Activated CD4-positive, alpha-beta T cell treated with anti-CD3 and anti-CD28 coated beads, Interleukin-2, amount 10 ng/mL, durations not matched to agents 24 days and 14 days (primary cell): ENCODE data around the gene TOMT. TPM values are rescaled to one million over a fixed set of nuclear protein-coding genes. Genes with fewer than 3 reads are reported as not detected.

Source experiments
- DNase-seq: peaks from one replicate; pipeline ENCODE4 v3.0.0; 2022
- H3K27ac Mint-ChIP-seq: one replicate; pipeline ENCODE4 v1.8.0; 2022; ENCODE audit warnings: mild to moderate bottlenecking, mixed read lengths
- H3K27me3 Mint-ChIP-seq: one replicate; pipeline ENCODE4 v1.8.0; 2022; ENCODE audit warnings: mixed read lengths
- H3K36me3 Mint-ChIP-seq: one replicate; pipeline ENCODE4 v1.8.0; 2022; ENCODE audit warnings: low read depth, mild to moderate bottlenecking, mixed read lengths
- H3K4me1 Mint-ChIP-seq: one replicate; pipeline ENCODE4 v1.8.0; 2021; ENCODE audit warnings: mixed read lengths
- H3K4me3 Mint-ChIP-seq: one replicate; pipeline ENCODE4 v1.8.0; 2022; ENCODE audit warnings: mild to moderate bottlenecking, moderate library complexity, mixed read lengths
- H3K9me3 Mint-ChIP-seq: one replicate; pipeline ENCODE4 v1.8.0; 2021; ENCODE audit warnings: mixed read lengths
- intact Hi-C: fragments of 100-400 bp; cut with micrococcal nuclease; formaldehyde crosslinking; loops from one replicate; pipeline ENCODE4 v1.15.1; 2023
- total RNA-seq: library from RNA; stranded (reverse); gene quantifications from 2 replicates; pipeline ENCODE4 v1.2.3, GENCODE V29; 2022

TOMT gene
- total RNA-seq, result not detected in 2 replicates

DNA sequence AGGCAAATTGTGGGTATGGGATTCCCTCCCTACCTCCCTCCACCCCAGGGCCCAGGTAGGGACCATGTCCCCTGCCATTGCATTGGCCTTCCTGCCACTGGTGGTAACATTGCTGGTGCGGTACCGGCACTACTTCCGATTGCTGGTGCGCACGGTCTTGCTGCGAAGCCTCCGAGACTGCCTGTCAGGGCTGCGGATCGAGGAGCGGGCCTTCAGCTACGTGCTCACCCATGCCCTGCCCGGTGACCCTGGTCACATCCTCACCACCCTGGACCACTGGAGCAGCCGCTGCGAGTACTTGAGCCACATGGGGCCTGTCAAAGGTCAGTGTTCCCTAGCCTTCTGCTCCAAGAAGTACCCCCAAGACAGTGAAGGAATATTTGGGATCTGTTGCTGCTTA is at the start of gene TOMT:
Gene TOMT (plus strand): TSS at position 37 of the 400 bp plus-strand sequence. CDS start 28 bp downstream, at position 65.
- H3K36me3 Mint-ChIP-seq, result peaks cover 21% of the 10 kb centered on the region
- H3K4me3 Mint-ChIP-seq, result no peak within 1 kb of the TSS
- no peak for DNase-seq
- peaks cover 28% of the 10 kb centered on the region for H3K4me1 Mint-ChIP-seq
- H3K27me3 Mint-ChIP-seq, result no peaks in the 10 kb centered on the region
- no peak within 1 kb of the TSS for H3K27ac Mint-ChIP-seq
- no peaks in the 10 kb centered on the region for H3K9me3 Mint-ChIP-seq
- intact Hi-C loops, result no loop called here

DNA sequence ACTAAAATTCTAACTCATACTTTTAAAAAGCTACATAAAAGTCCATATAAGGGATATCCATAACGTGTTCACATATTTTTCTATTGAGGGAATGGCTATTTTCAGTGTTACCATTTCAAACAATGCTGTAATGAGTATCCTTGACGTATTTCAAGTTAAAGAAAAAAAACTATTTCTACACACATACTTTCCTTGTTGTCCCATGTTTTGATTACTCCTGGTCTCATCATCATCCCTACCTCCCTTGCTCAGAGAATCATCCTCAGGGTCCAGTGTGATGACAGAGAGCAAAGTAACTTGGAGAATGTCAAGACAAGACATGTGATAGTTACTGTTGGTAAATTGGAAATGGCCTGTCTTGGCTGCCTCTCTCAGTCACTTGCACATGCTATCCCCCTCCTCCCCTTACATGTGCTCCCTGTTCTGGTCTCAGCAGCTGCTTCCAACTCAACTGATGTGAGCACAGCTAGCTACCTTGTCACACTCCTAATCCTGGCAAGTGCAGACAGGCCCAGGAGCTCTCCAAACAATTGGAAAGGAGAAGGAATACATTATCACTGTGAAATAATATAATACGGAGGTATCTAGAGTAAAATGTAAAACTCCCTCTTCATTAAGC is 47.2 kb upstream of the TOMT start:
- peaks cover 20% of the 10 kb centered on the region for H3K36me3 Mint-ChIP-seq
- no peak for DNase-seq
- H3K9me3 Mint-ChIP-seq, result no peaks in the 10 kb centered on the region
- H3K4me3 Mint-ChIP-seq, result no peak overlapping the region
- intact Hi-C loops, result no loop called here
- H3K27ac Mint-ChIP-seq, result no peak overlapping the region
- peaks cover 12% of the 10 kb centered on the region for H3K4me1 Mint-ChIP-seq
- H3K27me3 Mint-ChIP-seq, result no peaks in the 10 kb centered on the region

GRCh38 chr11:72061739-72062396 is 43.9 kb upstream of the TOMT start:
- no peak overlapping the region for H3K4me3 Mint-ChIP-seq
- no peaks in the 10 kb centered on the region for H3K9me3 Mint-ChIP-seq
- intact Hi-C loops, result no loop called here
- no peaks in the 10 kb centered on the region for H3K27me3 Mint-ChIP-seq
- no peak for DNase-seq
- H3K27ac Mint-ChIP-seq, result peak overlapping the region; percentile 7
- H3K36me3 Mint-ChIP-seq, result peaks cover 20% of the 10 kb centered on the region
- H3K4me1 Mint-ChIP-seq, result peaks cover 12% of the 10 kb centered on the region

DNA sequence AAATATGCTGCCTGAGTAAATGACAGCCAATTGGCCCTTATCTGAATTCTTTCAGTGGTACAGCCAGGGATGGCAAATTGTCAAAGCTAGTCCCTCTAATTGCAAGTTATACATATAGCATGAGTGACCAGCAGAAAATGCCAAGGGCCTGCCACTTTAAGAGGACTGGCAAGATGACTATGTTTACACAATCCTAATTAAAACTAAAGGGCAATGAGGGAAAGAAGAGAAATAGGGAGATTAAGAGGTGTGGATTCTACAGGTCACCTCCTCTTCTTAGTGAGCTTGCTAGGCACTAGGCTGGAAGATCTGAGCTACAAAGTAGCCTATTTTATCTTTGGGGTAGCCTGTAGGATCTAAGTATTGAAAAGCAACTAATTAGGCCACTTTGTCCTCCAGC is 38.9 kb upstream of the TOMT start:
- Mint-ChIP-seq H3K4me1 (peaks cover 40% of the 10 kb centered on the region), H3K36me3 (peaks cover 31% of the 10 kb centered on the region), H3K4me3 (no peak overlapping the region), H3K27ac (no peak overlapping the region), H3K9me3 (no peaks in the 10 kb centered on the region), H3K27me3 (no peaks in the 10 kb centered on the region)
- DNase-seq, result no peak
- intact Hi-C loops, result no loop called here

DNA sequence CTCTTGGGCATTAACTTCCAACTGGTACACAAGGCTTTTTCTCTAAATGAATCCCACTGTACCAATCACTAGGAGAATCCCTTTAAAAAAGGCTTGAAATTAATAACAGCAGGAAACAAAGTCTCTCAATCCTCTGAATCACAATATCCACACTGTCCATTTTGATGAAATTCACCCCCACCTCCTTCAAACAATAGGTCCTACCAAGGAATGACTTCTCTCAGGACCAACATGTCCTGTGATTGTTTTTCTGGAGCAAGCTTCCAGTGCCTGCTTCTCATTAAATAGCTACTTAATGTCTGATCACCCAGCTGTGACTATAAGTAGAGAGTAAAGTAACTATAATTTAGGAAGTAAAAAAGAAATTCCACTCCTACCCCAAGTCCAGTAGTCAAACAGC is 38.5 kb upstream of the TOMT start:
- H3K27ac Mint-ChIP-seq, result no peak overlapping the region
- peaks cover 42% of the 10 kb centered on the region for H3K4me1 Mint-ChIP-seq

GRCh38 chr11:72067676-72068075 is 38.0 kb upstream of the TOMT start:
- H3K4me3 Mint-ChIP-seq, result no peak overlapping the region
- peaks cover 46% of the 10 kb centered on the region for H3K4me1 Mint-ChIP-seq
- intact Hi-C loops, result no loop called here
- H3K9me3 Mint-ChIP-seq, result no peaks in the 10 kb centered on the region
- H3K27ac Mint-ChIP-seq, result peak overlapping the region; percentile 43
- DNase-seq, result no peak
- no peaks in the 10 kb centered on the region for H3K27me3 Mint-ChIP-seq
- peaks cover 25% of the 10 kb centered on the region for H3K36me3 Mint-ChIP-seq

More for the DNA sequence above, 38.5 kb upstream of the TOMT start:
- intact Hi-C loops, result no loop called here
- DNase-seq, result no peak
- Mint-ChIP-seq H3K4me3 (no peak overlapping the region), H3K9me3 (no peaks in the 10 kb centered on the region), H3K27me3 (no peaks in the 10 kb centered on the region), H3K36me3 (peaks cover 28% of the 10 kb centered on the region)

- intact Hi-C loops, result no loop called here
- peak overlapping the region; percentile 30 for H3K27ac Mint-ChIP-seq
- peaks cover 50% of the 10 kb centered on the region for H3K4me1 Mint-ChIP-seq
- H3K4me3 Mint-ChIP-seq, result peak overlapping the region; percentile 5
- no peaks in the 10 kb centered on the region for H3K9me3 Mint-ChIP-seq
- H3K36me3 Mint-ChIP-seq, result peaks cover 29% of the 10 kb centered on the region
- H3K27me3 Mint-ChIP-seq, result no peaks in the 10 kb centered on the region
- DNase-seq, result no peak
These were observed 36.5 kb upstream of the TOMT start for GRCh38 chr11:72069200-72069599.

DNA sequence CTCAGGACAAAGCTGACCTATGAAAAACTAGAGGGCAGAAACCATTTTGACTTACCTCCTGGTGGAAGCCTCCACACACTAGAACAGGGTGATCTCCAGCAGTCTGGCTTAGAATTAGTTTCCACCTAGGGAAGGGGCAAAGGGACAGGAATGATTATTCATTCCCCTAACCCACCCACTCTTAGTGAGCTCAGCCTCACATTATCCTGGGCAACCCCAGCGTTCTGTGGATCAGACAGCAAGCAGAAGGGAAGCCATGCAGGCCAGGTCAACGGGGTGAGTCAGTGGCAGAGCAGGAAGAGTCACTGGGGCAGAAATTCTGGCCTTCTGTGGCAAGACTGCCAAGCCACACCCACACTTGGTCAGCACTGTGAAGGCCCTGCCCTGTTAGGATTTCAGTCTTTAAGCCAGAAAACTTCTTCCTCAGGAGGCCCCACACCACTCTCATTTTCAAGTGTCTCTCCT is 35.9 kb upstream of the TOMT start:
- peak overlapping the region; percentile 5 for H3K4me3 Mint-ChIP-seq
- intact Hi-C loops, result no loop called here
- no peak for DNase-seq
- H3K36me3 Mint-ChIP-seq, result peaks cover 29% of the 10 kb centered on the region
- H3K4me1 Mint-ChIP-seq, result peaks cover 50% of the 10 kb centered on the region
- no peaks in the 10 kb centered on the region for H3K9me3 Mint-ChIP-seq
- H3K27ac Mint-ChIP-seq, result peak overlapping the region; percentile 30
- H3K27me3 Mint-ChIP-seq, result no peaks in the 10 kb centered on the region

GRCh38 chr11:72070491-72070890 is 35.2 kb upstream of the TOMT start:
- H3K4me3 Mint-ChIP-seq, result no peak overlapping the region
- peak overlapping the region; percentile 13 for H3K27ac Mint-ChIP-seq
- peaks cover 54% of the 10 kb centered on the region for H3K4me1 Mint-ChIP-seq
- H3K9me3 Mint-ChIP-seq, result no peaks in the 10 kb centered on the region
- peaks cover 32% of the 10 kb centered on the region for H3K36me3 Mint-ChIP-seq
- intact Hi-C loops, result no loop called here
- no peak for DNase-seq
- no peaks in the 10 kb centered on the region for H3K27me3 Mint-ChIP-seq

- intact Hi-C loops, result no loop called here
- Mint-ChIP-seq H3K36me3 (peaks cover 34% of the 10 kb centered on the region), H3K9me3 (no peaks in the 10 kb centered on the region), H3K4me3 (no peak overlapping the region), H3K4me1 (peaks cover 58% of the 10 kb centered on the region), H3K27ac (peak overlapping the region; percentile 76), H3K27me3 (no peaks in the 10 kb centered on the region)
- DNase-seq, result no peak
These were observed 33.4 kb upstream of the TOMT start for GRCh38 chr11:72072348-72072747.

GRCh38 chr11:72075109-72075508 is 30.6 kb upstream of the TOMT start:
- Mint-ChIP-seq H3K27ac (no peak overlapping the region), H3K36me3 (peaks cover 20% of the 10 kb centered on the region), H3K9me3 (no peaks in the 10 kb centered on the region), H3K4me3 (peak overlapping the region; percentile 23), H3K4me1 (peaks cover 52% of the 10 kb centered on the region), H3K27me3 (no peaks in the 10 kb centered on the region)
- intact Hi-C loops, result no loop called here
- peak; percentile 73 for DNase-seq

- H3K36me3 Mint-ChIP-seq, result peaks cover 20% of the 10 kb centered on the region
- intact Hi-C loops, result no loop called here
- no peak overlapping the region for H3K4me3 Mint-ChIP-seq
- no peaks in the 10 kb centered on the region for H3K9me3 Mint-ChIP-seq
- peak overlapping the region; percentile 42 for H3K27ac Mint-ChIP-seq
- no peaks in the 10 kb centered on the region for H3K27me3 Mint-ChIP-seq
- H3K4me1 Mint-ChIP-seq, result peaks cover 49% of the 10 kb centered on the region
- no peak for DNase-seq
These were observed 30.0 kb upstream of the TOMT start for GRCh38 chr11:72075756-72076155.

DNA sequence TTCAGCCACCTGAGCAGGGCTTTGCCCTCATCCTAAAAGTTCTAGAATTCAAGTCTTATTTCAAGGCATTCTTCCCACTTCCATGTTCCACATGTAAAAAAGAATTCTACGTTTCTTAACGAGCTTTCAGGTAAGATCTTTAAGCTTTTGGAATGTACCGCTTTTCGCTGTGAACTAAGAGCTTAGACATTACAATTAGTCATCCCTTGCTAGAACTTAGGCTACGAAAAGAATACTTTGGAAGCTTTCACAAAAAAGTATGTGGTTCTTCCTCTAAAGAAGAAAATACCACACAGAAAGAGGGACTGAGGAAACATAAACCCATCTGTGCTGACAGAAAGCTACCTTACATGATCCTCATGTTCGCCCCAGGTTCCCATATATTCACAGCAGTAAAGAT is 27.2 kb upstream of the TOMT start:
- Mint-ChIP-seq H3K27ac (peak overlapping the region; percentile 45), H3K36me3 (peaks cover 17% of the 10 kb centered on the region), H3K4me1 (peaks cover 49% of the 10 kb centered on the region), H3K4me3 (peak overlapping the region; percentile 96), H3K9me3 (no peaks in the 10 kb centered on the region), H3K27me3 (no peaks in the 10 kb centered on the region)
- no peak for DNase-seq
- intact Hi-C loops, result no loop called here

DNA sequence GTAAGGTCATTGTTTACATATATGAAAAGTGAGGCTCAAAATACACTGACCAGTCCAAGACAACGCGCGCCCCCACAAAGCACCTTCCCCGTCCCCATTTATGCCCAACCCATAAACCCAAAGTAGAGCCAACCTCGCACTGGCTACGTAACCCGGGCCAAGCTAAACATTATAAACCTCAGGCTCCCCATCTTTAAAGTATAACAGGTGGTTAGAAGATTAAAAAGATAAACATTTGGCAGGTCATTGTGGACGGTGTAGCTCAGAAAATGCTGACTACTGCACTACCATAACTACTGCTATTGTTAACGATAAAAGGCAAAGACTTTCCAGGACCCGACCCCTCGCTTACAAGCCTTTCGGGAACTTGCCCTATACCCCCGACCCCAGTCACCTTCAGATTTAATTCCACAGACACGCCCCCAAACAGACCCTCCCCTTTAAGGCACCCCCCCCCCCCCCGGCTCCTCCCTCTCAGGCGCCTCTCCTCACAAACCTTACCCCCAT is 25.9 kb upstream of the TOMT start:
- H3K4me1 Mint-ChIP-seq, result peaks cover 49% of the 10 kb centered on the region
- peak overlapping the region; percentile 94 for H3K27ac Mint-ChIP-seq
- intact Hi-C loops, result loop anchor here (1.0 to 5.0 kb wide), 8 partner anchors 23 to 354 kb away; partner anchors contain the start of genes ANAPC15, CLPB, LAMTOR1 and XNDC1N
- H3K36me3 Mint-ChIP-seq, result peaks cover 16% of the 10 kb centered on the region
- H3K9me3 Mint-ChIP-seq, result no peaks in the 10 kb centered on the region
- peak overlapping the region; percentile 96 for H3K4me3 Mint-ChIP-seq
- no peak for DNase-seq
- no peaks in the 10 kb centered on the region for H3K27me3 Mint-ChIP-seq
